Astrocyte of the cerebellum (primary cell): Measurements from ENCODE around the gene RBCK1.
"Not testable (repeated sequence)": the region's sequence is repeated elsewhere in the genome, so short reads cannot be mapped to it uniquely, and the experiment has no call there.

ENCODE experiments used
- DNase-seq: peaks from one replicate; pipeline ENCODE4 v3.0.0-alpha.2; 2011; ENCODE audit warnings: low read depth
- H3K4me3 ChIP-seq: 2 replicates; pipeline ENCODE4 v1.5.1; 2011; ENCODE audit warnings: mild to moderate bottlenecking, low read depth, low read length, moderate library complexity
- in situ Hi-C: cut with HindIII; loops from 2 replicates; pipeline ENCODE4 v1.10.0; 2017; ENCODE audit warnings: low sequenced_read_pairs
- TF ChIP-seq, protein P1 (sequence below): IDR thresholded peaks from 2 replicates; pipeline ENCODE4 v1.5.1; 2012; ENCODE audit warnings: low read length, low read depth, moderate library complexity, mild to moderate bottlenecking; ENCODE audit errors: missing control alignments

The RBCK1 gene

GRCh38 chr20:376750-377149, 31.3 kb upstream of the RBCK1 start:
- TF ChIP-seq, protein P1, sequence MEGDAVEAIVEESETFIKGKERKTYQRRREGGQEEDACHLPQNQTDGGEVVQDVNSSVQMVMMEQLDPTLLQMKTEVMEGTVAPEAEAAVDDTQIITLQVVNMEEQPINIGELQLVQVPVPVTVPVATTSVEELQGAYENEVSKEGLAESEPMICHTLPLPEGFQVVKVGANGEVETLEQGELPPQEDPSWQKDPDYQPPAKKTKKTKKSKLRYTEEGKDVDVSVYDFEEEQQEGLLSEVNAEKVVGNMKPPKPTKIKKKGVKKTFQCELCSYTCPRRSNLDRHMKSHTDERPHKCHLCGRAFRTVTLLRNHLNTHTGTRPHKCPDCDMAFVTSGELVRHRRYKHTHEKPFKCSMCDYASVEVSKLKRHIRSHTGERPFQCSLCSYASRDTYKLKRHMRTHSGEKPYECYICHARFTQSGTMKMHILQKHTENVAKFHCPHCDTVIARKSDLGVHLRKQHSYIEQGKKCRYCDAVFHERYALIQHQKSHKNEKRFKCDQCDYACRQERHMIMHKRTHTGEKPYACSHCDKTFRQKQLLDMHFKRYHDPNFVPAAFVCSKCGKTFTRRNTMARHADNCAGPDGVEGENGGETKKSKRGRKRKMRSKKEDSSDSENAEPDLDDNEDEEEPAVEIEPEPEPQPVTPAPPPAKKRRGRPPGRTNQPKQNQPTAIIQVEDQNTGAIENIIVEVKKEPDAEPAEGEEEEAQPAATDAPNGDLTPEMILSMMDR: no peak
- DNase-seq: no peak
- in situ Hi-C loops: no loop called here
- H3K4me3 ChIP-seq: no peak overlapping the region

- in situ Hi-C loops, DNase-seq, H3K4me3 ChIP-seq: not testable (repeated sequence)
Observed at GRCh38 chr20:377578-377977, 30.5 kb upstream of the RBCK1 start.

- no peak for DNase-seq
- TF ChIP-seq, protein P1: no peak
- H3K4me3 ChIP-seq: no peak overlapping the region
- in situ Hi-C loops: no loop called here
Observed at GRCh38 chr20:378961-379336, 29.1 kb upstream of the RBCK1 start.

GRCh38 chr20:380763-381580, 27.1 kb upstream of the RBCK1 start:
- DNase-seq: no peak
- H3K4me3 ChIP-seq: peak overlapping the region; percentile 51
- TF ChIP-seq, protein P1: peak; percentile 3
- in situ Hi-C loops: loop anchor here (5.0 kb wide), 1 partner anchor 51 kb away; no protein-coding TSS in a partner anchor

DNA sequence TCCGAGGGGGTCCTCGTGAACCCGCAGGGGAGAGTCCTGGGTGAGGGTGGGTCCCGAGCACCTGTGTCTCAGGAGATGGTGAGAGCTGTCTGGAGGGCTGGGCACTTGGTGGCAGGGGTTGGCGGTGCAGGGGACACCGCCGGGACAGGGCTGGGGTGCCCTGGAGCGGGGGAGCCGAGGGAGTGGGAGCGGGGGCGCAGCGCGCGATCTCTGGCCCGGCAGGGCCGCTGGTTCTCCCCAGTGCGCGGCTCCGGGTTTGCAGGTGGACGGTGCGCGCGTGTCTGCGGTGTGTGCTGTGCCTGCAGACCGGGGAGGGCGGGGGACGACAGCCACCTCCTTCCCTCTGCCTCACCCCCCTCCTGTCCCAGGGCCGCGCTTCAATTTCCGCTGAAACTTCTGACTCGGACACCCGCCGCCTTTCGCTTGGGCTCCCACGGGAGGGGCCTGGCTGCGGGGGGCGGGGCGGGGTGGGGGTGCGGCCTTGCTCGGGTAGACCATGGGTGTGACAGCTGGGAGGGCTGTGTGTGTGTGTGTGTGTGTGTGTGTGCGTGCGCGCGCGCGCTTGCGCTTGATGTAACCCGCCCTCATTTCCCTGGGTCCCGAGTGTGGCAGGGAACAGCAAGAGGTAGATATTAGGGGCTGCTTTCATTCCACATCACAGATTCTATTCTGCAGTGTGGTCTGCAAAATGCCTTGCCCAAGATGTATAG, 26.4 kb upstream of the RBCK1 start:
- DNase-seq: no peak
- peak overlapping the region; percentile 51 for H3K4me3 ChIP-seq
- TF ChIP-seq, protein P1: no peak
- in situ Hi-C loops: loop anchor here (5.0 kb wide), 1 partner anchor 51 kb away; no protein-coding TSS in a partner anchor

- peak overlapping the region; percentile 51 for H3K4me3 ChIP-seq
- no peak for DNase-seq
- TF ChIP-seq, protein P1: no peak
- in situ Hi-C loops: loop anchor here (5.0 kb wide), 1 partner anchor 50 kb away; no protein-coding TSS in a partner anchor
Observed at GRCh38 chr20:382291-383115, 25.6 kb upstream of the RBCK1 start.
